Measurements from ENCODE around the gene ALKBH1. TPM values are rescaled to one million over a fixed set of nuclear protein-coding genes. Genes with fewer than 3 reads are reported as not detected.

Gene ALKBH1
- total RNA-seq, 1 experiment from 2014 or later, result 20.3 TPM

GRCh38 chr14:77625360-77625759 is 82.5 kb downstream of the ALKBH1 start:
- DNase-seq (ENCODE audit: low read depth), result no peak

GRCh38 chr14:77623201-77623600 is 84.6 kb downstream of the ALKBH1 start:
- DNase-seq (ENCODE audit: low read depth), result no peak

Small RNAs within 50 kb of the gene (small RNA-seq; reads per million reads assigned to genes)
- gene COX6CP11, result not detected

Other genes starting within 250 kb of the ALKBH1 start
- gene AHSA1, start 249.9 kb downstream of the ALKBH1 start, total RNA-seq (2014; rRNA removed; shearing (Covaris generic)), result 414 and 428 TPM in 2 replicates
- gene ISM2, start 209.2 kb downstream of the ALKBH1 start, total RNA-seq (2014; rRNA removed; shearing (Covaris generic)), result not detected in 2 replicates
- gene SPTLC2, start 91.4 kb downstream of the ALKBH1 start, total RNA-seq (2014; rRNA removed; shearing (Covaris generic)), result 15.7 and 17.9 TPM in 2 replicates
- gene SLIRP, start 80 bp upstream of the ALKBH1 start, total RNA-seq (2014; rRNA removed; shearing (Covaris generic)), result 403 and 593 TPM in 2 replicates
- 79.6 and 82.1 TPM in 2 replicates for gene SNW1, start 53.1 kb upstream of the ALKBH1 start, total RNA-seq (2014; rRNA removed; shearing (Covaris generic))
- gene ADCK1, start 92.1 kb upstream of the ALKBH1 start, total RNA-seq (2014; rRNA removed; shearing (Covaris generic)), result 3.1 and 3.6 TPM in 2 replicates